HG03432 (cell line): ENCODE measurements around the gene RBP3.
"Not testable (repeated sequence)": the region's sequence is repeated elsewhere in the genome, so short reads cannot be mapped to it uniquely, and the experiment has no call there.

Experiments
- ATAC-seq: cut with Tn5 transposase; IDR thresholded peaks from one replicate; pipeline ENCODE4 v1.9.1; 2021; ENCODE audit warnings: mild to moderate bottlenecking, moderate library complexity; ENCODE audit not compliant: unreplicated experiment

RBP3 gene

DNA sequence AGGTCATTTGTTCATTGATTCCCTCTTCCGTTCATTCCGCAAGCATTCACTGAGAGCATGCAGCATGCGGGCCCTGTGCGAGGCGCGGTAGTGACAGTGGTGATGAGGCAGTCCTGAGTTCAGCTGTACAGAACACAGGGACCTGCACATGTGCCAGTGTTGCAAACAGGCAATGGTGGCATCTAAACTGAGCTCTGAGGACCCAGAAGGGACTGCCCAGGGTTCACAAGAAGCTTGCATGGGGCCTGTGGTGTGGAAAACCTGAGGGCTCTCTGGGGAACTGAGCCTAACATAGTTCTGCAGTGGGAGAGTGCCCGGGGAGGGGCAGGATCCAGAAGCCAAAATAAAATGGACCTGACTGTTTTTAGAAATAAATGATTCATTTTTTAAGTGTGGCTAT lies 22.7 kb downstream of the RBP3 start:
- no peak for ATAC-seq

DNA sequence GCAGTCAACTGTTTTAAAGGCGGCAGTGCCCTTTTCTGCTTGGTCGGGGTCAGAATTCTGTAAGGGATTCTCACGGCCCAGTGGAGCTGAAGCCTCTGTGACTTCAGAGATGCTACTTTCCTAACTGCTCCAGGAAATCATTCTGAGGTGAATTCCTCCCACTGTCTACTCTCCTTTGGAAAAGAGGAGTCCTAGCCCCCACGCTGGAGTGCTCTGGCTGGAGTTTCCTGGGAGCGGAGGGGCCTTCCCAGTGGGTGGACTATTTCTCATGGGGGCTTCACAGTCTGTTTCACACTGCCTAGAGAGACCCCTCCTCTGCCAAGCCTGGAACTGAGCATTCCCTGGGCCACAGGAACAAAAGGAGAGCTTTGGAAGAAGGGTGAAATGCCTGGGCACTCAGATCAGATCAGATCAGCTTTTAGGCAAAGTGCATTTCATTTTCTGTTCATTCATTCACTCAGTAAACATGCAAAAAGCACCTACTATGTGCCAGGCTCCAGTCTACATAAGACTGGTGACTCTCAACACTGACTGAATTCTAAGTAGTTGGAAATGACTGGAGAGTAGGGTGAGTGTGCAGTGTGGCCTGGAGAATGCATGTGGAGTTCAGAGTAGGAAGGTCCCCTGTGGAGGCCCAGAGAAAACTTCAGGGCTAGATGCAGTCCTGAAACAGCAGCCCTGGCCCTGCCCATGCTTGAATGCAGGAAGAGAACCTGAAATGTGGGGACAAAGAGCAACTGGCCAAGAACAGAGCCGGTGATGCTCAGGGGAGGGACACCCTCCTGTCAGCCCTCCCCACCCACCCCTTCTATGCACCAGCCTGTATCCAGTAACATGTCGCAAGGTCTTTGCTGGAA lies 23.7 kb downstream of the RBP3 start:
- no peak for ATAC-seq

DNA sequence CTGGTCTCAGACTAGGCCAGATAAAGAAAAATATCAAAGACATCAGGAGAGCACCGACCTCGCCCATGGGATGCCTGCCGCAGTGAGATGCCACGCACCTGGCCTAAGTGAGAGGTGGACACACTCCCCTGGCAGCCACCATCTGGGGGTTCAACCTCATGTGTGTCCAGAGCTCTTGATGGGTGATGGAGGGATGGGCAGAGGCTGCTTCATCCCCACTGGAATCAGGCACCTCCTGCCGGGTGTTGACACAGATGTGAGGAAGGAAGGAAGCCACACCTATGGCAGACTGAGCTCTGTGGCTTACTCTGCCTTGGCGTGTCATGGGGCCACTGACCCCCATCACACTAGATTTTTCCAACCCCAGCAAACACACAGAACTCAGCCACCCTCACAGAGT lies 24.6 kb downstream of the RBP3 start:
- no peak for ATAC-seq

DNA sequence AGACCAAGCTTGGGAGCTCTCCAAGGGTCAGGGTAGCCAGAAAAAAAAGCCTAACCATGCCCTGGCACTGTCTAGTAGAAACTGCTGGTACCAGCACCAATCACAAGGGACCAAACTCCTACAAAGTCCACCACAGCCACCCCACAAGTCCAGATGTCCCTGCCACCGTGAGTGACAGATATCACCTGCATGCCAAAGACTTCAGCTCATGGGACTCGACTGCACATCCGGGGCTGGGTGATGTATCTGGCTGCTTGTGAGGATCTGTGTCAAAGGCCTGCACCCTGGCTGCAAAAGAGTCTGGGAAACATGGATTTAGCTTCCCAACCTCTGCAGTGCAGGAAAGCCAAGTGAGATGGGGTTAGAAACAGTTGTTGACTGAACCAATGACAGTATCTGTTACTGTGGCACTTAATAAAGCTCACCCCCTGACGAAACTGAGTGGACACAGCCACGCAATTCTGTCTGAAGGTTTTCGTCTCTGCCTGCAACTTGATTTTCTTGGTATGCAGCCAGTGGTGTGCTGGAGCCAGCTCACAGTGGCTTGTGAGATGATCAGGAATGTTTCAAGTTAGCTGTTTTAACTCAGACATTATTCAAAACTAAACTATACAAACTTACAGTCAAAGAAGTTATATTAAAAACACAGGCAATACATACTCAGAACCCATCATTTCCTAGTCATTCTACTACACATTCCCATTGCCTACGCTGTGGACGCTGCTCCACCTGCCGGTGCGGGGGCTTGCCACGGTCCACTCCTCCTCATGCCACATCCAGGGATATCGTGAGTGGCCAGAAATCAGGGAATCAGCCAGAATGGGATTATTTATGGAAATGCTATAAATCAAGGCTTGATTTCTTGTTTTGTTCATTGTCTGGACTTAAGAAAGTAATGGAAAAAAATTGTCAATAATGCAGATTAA lies 26.7 kb downstream of the RBP3 start:
- ATAC-seq: no peak

DNA sequence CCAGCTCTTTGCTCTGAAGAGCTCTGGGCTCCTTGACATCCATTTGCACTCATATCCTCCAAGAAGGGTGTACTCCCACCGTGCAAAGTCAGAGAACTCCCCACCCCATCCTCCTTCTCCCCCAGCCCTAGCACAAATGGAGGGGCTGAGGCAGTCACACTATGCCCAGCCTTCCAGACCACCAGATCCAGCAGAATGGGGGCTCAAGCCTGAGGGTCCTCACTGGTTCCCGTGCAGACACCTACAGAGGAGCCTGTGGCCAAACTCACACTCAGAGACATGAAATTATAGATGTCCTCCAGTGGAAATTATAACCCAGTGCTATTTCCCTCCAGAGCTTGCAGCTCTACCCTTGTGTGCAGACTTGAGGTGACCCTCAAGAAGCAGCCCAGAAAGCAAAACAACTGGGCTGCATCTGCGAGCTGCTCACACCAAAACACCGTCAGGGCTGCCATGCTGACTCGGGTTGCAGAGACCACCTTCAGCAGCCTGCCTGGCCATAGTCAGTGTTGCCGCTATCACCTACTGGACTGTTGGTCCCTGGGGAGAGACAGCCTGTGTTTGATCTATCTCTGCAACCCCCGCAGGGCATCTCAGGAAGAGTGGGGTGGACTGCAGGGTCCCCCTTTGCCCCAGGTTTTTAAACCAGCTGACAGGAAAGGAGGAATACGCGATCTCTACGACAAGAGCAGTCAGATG lies 28.5 kb downstream of the RBP3 start:
- no peak for ATAC-seq

DNA sequence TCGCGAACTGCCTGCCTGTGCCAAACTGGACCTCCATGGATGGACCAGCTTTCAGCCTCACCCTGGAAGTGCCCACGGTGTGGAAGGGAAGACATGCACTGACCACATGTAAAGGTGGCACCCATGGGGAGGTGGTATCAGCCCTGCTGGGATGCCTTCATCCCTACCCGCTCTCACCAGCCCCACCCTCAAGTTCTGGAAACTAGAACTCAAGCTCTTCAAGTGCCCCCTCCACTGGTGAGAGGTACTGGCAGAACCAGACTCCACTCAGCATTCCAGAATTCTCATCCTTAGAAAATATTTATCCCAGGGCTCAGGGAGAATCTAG lies 30.0 kb downstream of the RBP3 start:
- ATAC-seq: no peak

DNA sequence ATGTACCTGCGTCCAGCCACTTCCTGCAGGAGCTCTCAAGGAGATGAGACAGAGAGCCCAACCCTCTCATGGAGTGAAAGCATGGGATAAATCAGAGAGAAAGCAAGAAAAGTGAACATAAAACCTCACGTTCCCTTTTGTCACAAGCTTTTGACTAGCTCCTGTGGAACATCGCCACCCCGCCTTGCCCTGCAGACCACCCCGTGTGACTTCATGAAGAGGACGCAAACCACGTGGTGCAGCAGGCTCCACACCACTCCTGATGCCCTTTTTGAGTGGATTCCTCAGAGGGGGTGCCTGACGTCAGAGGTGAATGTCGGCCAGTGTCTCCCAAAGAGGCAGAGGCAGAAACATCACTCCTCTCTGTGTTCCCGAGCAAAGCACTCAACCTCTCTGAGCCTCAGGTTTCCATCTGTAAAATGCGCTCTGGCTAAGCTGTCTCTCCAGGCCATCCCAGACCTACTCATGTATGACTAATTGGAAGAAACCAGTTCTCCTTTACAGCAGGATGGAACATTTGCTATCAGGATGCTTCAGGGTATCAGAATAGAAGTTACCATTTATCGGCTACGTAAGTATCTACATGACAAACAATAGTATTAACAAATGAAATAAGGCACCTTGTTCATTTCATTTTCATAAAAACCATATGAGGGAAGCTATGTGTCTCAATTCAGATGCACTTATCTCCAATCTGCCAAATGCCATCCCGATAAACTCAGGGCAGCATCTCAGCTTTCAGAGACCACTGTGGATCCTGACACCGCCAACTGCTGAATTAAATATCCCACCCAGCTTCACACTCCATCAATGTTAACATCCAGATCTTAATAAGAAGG lies 30.7 kb downstream of the RBP3 start:
- no peak for ATAC-seq

DNA sequence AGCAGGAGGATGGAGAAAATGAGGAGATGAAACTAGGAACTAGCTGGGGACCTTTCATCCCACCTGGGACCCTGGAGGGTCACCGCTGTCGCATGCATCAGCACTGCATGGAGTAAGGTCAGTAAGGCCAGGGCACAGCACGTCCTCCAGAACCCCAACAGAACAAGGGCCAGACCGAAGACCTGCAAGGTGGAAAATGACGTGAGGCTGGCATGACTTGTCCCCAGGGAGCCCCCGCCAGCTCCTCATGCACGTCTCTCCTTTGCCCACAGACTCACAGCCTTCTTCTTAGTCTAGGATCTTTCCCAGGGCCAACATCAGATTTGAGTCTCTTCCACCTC lies 31.3 kb downstream of the RBP3 start:
- ATAC-seq: no peak

DNA sequence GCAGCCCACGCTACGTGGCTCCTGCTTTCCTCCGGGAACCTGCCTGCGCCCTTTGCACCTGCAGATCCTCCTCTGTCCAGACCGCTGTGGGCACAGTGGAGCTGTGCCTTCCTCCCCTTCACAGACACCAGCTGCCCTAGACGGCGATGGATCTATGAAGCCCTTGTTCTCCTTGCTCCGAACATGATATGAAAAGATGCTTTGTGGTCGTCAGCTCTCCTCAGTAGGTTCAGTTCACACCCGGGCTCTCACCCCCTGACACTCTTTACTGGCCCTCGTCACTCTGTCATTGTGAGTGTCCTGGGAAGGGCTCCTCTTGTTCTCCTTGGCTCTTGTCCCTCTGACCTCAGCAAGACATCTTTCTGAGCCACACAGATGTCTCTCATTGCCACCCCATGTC lies 31.7 kb downstream of the RBP3 start:
- ATAC-seq: no peak

DNA sequence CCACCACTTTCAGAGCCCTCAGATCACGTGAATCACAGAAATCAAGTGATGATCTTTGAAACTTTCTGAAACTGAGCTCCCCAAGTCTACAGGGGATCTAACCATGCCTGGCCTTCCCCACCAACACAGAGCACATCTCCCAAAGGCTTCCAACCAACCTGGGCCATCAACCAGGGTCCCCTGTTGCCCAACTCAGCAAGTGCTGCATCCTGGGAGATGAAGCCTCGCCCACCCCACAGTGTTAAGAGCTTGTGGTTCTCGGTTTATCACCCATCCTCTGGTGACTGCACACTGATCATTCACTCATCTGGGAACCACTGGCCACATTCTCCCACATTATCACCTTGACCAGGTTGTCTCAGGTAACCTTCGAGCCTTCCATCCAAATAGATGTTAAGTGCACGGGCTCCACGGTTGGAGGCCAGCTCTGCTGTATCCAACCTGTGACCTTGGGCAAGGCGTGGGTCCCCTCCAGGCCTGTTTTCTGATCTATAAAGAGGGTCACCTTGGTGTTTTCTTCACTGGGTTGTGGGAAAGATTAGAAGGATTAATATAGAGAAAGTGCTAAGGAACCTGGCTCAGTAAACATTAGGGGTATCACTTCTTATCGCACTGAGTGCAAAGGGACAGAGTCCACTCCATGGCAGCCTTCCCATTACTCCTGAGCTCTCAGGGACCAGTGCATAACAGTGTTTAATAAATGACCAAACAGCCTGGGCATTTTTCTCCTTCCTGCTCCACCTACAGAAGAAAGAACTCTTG lies 32.4 kb downstream of the RBP3 start:
- no peak for ATAC-seq

DNA sequence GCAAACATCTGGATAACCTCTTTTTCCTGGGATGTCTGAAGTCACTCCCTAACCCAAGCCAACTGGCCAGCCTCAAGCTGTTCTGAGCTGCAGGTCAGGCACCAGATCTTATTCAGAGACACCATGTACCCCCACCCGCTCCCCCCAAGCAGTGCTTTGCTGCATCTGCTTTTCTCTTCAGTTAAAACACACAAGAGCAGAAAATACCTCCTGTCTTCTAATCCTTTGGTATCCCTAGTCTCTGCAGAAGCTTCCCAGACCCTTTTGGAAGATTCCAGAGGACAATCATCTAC lies 32.9 kb downstream of the RBP3 start:
- no peak for ATAC-seq

DNA sequence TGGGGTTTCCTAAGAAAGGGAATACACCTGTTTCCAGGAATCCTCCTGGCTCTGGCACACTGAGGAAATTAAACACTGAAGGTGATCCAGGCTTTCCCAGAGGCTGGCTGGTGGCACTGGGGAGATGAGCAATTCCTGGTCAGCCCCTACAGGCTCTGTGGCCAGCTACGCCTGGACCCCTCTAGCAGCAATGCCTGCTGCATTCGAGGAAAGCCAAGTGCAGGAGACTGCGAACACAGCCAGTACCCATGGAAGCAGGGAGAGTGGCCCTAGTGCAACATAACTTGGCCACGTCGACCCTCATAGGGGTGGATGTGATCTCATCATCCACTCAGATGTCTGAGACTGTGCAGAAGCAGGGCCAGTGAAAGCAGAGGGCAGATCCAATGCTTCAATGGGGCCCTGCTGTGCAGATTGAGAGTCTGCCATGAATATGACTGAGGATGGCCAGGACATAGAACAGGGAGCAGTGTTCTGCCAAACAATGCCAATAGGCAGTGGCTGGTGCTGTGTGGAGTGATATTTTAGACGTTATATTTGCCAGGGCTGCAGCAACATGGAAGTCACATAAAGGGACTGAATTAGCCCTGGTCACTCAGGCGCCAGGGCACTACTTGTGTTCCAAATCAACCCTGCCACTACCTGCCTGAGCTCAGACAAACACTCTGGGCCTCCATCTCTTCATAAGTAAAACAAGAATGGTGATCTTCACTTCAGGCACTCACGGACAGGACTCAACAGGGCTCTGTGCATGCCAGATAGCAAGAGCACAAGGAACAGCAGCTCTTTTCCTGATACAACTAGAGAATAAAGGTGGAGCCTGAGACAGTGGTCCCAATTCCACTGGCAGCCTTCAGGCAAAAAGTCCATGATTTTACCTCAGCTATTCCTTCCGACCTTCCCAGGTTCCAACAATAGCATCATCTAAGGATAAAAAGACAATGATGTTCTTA lies 33.5 kb downstream of the RBP3 start:
- no peak for ATAC-seq

DNA sequence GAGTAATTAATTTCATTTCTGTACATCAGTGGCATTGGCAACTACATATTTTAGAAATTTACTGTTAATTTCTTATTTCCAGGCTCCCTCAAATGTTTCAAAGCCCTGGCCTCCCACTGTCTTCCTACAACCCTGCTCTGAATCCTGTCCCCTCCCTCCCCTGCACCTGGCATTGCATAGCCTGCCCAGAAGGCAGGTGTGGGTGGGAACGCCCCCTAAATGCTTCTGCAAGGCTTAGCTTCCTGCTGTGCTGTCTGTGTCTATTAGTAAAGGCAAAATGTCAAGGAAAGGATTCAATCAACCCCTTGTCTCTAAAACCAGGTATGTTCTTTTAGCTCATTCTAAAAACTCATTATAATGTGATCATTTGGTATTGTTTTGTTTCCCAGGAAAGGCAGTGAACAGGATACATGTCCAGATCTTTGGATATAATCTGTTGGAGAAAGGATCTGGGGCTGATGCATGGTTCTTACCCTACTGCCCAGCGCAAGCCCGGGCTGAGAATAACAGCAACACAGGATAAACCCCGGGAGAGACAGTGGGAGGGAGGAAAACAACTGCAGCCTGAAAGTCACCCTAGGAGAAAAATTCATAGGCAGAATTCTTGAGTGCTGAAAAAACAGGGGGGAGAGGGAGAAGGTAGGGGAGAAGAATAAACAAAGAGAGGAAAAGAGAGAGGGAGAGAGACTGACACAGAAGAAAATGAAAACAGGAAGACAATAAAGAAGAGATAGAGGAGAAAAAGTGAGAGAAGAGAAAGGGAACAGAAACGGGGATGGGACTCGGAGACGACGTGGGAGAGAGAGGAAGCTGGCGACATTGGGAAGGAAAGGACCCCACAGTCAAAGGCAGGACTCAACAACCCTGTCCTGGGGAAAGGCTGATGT lies 35.3 kb downstream of the RBP3 start:
- no peak for ATAC-seq

DNA sequence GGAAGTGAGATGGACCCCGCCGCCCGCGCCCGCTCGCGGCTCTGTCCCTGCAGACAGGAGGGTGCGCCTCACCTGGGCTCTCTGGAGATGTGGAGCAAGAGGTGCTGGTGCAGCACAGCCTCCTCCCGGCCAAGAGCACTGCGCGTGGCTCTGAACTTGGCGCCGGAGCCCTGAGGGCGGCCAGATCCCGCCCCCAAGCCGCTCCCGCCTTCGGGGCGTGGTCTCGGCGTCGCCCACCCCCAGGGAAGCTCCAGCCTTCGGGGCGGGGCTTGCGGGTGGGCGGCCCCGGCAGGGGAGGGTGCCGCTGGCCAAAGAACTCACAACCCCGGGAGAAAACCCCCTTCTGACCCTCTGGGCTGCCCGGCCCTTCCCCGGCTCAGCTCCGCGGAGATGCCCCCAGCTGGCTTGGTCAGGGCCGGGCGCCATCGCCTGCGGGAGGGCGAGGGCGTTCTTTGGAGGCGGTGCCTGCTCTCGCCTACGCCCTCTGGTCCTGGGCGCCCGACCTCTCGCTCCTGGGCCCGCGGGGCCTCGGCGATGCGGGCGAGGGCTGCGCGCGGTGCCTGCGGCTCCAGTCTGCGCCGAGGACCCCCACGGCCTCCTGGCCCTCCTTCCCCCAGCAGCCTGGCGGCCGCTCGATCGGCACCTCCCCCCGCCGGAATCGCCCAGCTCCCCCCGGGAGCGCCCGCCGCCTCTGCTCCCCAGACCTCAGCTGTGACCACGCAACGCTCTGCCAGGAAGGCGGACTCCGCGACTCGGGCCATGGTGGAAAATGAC lies 36.2 kb downstream of the RBP3 start, which contains the start of gene ZNF488:
ZNF488 (minus strand) TSS at position 146 of the 774 bp plus-strand sequence. CDS start 15,464 bp downstream, outside the sequence.
- peak; percentile 97 for ATAC-seq

DNA sequence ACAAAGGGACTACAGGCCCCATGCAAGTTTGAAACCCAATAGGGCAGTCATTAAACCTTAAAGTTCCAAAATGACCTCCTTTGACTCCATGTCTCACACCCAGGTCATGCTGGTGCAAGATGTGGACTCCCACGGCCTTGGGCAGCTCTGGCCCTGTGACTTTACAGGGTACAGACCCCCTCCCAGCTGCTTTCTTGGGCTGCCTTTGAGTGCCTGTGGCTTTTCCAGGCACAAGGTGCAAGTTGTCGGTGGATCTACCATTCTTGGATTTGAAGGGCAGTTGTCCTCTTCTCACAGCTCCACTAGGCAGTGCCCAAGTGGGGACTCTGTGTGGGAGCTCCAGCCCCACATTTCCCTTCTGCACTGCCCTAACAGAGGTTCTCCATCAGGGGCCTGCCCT lies 37.9 kb downstream of the RBP3 start:
- not testable (repeated sequence) for ATAC-seq

DNA sequence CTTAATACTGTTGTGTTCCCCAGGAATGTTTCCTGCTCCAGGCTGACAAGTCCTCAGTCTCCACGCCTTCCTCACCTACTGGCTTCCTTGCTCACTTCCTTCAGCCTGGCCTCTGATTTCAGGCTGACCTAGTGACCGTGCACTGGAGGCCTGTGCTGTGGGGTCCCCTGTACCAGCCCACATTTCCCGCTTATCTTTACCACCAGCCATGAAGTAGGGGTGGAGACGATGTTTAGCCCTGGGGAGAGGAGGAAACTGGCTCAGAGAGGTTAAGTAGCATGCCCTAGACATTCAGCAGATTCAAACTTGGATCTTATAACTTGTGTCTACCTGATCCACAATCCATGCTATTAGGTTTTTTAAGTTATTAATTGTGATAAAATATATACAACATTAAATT lies 40.7 kb downstream of the RBP3 start:
- ATAC-seq: no peak

DNA sequence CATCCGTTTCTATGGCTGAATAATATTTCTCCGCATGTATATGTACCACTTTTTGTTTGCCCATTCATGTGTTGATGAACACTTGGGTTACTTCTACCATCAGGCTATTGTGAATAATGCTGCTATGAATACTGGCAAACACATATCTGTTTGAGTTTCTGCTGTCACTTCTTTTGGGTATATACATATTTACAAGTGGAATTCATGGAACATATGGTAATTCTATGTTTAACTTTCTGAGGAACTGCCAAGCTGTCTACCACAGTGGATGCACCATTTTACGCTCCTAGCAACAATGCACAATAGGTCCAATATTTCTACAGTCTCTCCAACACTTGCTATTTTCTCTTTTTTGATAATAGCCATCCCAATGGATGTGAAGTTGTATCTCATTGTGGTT lies 41.5 kb downstream of the RBP3 start:
- no peak for ATAC-seq
